Measurements from ENCODE around the gene ANXA5. TPM values are rescaled to one million over a fixed set of nuclear protein-coding genes. Genes with fewer than 3 reads are reported as not detected.

The ANXA5 gene
- total RNA-seq, 1 donor from 2014 or later = 130 TPM

DNA sequence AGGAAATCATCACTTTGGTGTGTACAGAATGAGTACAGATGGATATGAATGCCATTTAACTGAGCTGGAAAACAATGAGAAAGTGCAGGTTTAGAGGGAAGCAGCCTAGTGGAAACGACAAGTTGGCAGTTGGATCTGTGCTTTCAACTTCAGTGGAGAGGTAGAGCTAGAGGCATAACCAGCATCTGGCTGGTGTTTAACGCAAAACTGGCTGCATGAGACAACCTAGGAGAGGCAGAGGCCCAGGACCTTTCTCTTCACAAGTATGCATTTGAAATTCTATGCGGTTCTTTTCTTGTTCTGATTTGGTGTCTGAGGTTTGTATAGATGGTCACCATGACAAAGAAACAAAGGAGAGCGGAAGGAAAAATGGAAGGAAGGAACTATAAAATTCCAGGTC is 63.1 kb downstream of the ANXA5 start:
- Mint-ChIP-seq H3K27ac (no peak overlapping the region), H3K4me3 (no peak overlapping the region), H3K36me3 (no peaks in the 10 kb centered on the region)

DNA sequence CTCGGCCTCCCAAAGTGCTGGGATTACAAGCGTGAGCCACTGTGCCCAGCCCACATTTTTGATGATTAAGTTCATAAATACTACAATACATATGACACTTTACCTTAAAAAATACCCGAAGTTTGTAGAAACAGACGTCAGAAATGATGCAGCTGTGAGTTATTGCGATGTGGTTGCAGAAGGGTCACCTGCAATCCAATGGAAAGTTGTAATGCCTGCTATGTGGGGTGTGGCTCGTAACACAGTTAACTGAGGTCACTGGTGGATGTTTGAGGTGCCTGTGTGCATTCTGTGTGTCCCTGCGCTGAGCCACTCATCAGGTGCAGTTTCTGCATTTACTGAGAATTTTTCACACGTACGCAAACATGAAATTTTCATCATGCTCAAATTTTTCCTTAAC is 64.1 kb downstream of the ANXA5 start:
- Mint-ChIP-seq H3K27me3 (ENCODE audit: low read depth) (no peaks in the 10 kb centered on the region), H3K4me1 (no peaks in the 10 kb centered on the region), H3K4me3 (no peak overlapping the region), H3K36me3 (no peaks in the 10 kb centered on the region), H3K9me3 (no peaks in the 10 kb centered on the region), H3K27ac (no peak overlapping the region)
- TF ChIP-seq, protein P1, sequence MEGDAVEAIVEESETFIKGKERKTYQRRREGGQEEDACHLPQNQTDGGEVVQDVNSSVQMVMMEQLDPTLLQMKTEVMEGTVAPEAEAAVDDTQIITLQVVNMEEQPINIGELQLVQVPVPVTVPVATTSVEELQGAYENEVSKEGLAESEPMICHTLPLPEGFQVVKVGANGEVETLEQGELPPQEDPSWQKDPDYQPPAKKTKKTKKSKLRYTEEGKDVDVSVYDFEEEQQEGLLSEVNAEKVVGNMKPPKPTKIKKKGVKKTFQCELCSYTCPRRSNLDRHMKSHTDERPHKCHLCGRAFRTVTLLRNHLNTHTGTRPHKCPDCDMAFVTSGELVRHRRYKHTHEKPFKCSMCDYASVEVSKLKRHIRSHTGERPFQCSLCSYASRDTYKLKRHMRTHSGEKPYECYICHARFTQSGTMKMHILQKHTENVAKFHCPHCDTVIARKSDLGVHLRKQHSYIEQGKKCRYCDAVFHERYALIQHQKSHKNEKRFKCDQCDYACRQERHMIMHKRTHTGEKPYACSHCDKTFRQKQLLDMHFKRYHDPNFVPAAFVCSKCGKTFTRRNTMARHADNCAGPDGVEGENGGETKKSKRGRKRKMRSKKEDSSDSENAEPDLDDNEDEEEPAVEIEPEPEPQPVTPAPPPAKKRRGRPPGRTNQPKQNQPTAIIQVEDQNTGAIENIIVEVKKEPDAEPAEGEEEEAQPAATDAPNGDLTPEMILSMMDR (IDR thresholded peaks at IDR 0.05; ENCODE audit: unreplicated experiment) = no peak
- DNase-seq (ENCODE audit: low spot score in 2 of 2, unreplicated experiment in 2 of 2) = no peak

More for the DNA sequence above, 63.1 kb downstream of the ANXA5 start:
- TF ChIP-seq, protein P1 (IDR thresholded peaks at IDR 0.05; ENCODE audit: unreplicated experiment) = no peak
- Mint-ChIP-seq H3K27me3 (ENCODE audit: low read depth) (no peaks in the 10 kb centered on the region), H3K9me3 (no peaks in the 10 kb centered on the region), H3K4me1 (no peaks in the 10 kb centered on the region)
- no peak for DNase-seq (ENCODE audit: low spot score in 2 of 2, unreplicated experiment in 2 of 2)

Other genes starting within 250 kb of the ANXA5 start
- gene SMIM43, start 68.2 kb upstream of the ANXA5 start, total RNA-seq = not detected in 3 replicates
- 29.8 to 33.5 TPM (median 30.0 TPM) in 3 replicates for gene EXOSC9, start 104.3 kb upstream of the ANXA5 start, total RNA-seq
- gene CCNA2, start 126.9 kb upstream of the ANXA5 start, total RNA-seq = 17.5 to 18.7 TPM (median 18.6 TPM) in 3 replicates
- 19.8 to 21.2 TPM (median 20.0 TPM) in 3 replicates for gene BBS7, start 173.5 kb upstream of the ANXA5 start, total RNA-seq

All from mesothelial cell of epicardium (in vitro differentiated cells).